SKM-1 (cell line): ENCODE data around the gene TRPT1.
A peak's percentile ranks its signal among the peaks of the same experiment; 100 is the strongest.

Experiments used
- DNase-seq: peaks from one replicate; lab custom pipeline; 2025; ENCODE audit not compliant: unreplicated experiment; lab: John Stamatoyannopoulos, UW

The TRPT1 gene

DNA sequence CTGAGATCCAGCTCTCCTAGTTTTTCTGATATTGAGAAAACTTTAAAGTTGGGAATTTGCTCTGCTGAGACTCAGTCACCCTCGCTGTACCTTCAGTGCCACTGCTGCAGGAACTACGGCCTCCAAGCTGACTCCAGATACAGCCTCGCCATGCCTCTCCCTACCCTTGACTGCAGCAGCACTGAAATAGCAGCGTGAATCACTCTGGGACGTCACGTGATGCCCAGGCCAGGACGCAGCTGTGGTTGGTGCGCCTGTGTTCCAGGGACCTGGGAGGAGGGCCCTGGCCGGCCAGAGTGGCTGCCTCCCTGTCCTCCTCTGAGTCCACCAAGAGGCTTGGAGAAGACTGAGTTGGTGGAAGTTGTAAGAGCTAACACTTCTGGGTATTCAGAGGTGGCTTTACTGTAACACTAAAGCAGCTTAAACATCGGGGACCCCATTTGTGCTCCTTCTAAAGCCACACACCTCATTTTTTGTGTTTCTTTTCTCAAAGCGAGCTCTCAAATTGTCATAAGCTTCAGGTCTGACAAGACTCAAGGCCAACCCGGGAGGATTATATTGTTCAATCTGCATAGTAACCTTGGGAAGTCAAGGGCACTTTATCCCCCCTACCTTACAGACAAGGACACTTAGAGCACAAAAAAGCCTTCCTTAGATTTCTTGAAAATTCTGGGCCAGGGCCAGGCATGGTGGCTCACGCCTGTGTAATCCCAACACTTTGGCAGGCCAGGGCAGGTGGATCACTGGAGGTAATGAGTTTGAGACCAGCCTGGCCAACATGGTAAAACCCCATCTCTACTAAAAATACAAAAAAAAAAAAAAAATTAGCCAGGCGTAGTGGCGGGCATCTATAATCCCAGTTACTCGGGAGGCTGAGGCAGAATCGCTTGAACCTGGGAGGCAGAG, 44.2 kb downstream of the TRPT1 start:
- peak; percentile 73 for DNase-seq

DNA sequence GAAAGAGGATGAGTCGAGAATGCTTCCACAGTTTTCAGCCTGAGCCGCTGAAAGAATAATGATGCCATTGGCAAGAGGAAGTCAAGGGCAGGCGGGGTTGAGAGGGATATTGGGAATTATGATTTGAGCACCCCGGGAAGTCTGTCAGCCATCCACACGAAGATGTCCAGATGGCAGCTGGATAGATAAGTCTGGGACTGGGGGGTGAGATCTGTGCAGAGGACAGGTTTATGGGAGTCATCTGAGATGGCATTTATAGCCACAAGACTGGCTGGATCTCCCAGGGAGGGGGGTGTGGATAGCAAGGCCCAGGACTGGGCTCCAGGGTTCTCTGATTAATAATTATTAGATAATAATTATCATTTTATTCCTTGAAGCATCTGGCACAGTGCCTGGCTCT, 45.1 kb downstream of the TRPT1 start:
- DNase-seq, result no peak

DNA sequence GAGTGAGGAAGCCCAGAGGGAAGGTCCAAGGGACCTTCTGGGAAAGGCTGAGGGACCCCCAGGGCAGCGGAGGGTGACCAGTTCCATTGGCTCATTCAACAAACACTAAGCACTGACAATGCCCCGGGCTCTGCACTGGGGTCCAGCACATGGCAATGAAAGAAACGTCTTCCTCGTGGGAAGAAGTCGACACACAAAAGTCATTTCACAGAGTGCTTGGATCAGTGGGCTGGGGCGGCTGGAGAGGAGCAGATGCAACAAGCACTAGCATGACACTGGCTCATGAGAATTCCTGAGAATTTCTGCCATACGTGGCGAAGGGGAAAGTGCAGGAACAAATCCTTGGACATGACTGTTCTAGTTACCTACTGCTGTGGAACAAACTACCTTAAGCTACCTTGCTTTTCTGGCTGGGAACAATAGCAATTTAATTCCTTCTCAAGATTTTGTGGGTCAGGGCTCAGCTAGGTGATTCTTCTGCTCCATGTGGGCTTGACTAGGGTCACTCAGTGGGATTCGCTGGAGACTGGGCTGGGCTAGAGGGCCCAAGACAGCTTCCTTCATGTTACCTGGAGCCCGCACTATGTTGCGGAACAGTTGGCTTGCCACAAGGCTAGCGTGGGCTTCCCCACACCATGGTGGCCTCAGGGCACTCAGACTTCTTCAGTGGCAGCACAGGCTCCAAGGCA, 46.9 kb downstream of the TRPT1 start:
- DNase-seq, result no peak

DNA sequence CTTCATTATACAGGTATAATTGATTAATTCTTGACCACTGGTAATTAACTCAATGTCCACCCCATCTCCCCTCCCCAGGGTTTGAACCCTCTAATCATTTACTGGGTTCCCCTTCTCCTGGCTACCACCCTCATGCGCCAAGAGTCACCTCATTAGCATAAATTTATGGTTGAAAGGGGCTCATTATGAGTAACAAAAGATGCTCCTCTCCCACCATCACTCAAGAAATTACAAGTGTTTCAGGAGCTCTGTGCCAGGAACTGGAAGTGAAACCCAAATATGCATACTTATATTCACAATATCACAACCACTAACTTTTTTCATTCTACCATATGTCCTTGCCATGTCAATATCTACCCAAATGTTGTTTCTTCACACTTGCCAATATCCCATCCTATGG, 47.8 kb downstream of the TRPT1 start:
- no peak for DNase-seq

DNA sequence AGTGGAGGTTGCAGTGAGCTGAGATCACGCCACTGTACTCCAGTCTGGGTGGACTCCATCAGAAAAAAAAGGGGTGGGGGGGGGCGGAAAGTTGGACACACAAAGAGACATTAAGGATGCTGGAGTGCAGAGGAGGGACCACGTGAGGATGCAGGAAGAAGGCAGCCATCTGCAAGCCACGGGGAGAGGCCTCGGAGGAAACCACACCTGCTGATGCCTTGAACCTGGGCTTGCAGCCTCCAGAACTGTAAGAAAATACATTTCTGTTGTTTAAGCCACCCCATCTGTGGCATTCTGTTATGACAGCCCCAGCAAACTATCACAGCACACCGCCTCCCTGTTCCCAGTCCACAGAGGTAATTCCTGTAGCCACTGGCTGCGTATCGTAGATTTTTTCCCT, 49.2 kb downstream of the TRPT1 start:
- DNase-seq, result no peak
